Right kidney (tissue), 1 donor: Measurements from ENCODE around the gene MYCBP2.

Experiments used
- DNase-seq: peaks from one replicate; pipeline ENCODE4 v3.0.0-alpha.2; 2016

The MYCBP2 gene

DNA sequence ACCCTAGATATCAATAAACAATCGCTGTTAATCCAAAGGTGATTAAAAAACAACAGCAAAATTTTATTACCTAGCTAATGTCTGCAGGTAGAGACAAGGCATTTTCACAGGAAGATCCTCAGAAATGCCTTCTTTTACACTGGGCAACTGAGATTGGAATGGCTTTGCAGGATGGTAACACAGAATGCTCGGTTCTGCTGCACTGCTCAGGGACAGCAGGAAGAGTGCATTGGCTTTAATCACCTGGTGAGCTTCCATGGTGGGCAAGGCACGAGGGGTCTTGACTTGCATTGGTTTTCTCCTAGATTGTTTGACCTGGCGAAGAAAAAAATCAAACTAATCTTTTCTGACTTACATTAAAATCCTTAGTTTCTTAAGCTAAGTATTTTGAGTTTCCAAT lies 231.6 kb downstream of the MYCBP2 start:
- DNase-seq: no peak

DNA sequence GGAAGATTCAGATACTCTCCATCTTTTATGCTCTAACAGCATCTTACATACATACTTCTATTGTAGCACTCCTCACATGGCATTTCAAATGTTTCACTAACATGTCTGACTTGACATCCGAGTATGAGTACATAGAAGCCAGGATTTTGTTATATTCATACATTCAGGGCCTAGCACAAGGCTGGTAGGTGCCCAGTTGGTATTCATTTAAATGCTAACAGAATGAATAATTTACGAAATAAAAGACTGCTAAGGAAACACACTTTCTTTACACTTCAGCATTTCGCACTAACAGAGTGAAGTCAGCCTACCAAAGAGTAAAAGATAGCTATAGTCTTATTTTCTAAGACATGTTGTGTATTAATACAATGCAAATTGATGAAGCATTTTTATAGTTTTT lies 232.1 kb downstream of the MYCBP2 start:
- DNase-seq: no peak

DNA sequence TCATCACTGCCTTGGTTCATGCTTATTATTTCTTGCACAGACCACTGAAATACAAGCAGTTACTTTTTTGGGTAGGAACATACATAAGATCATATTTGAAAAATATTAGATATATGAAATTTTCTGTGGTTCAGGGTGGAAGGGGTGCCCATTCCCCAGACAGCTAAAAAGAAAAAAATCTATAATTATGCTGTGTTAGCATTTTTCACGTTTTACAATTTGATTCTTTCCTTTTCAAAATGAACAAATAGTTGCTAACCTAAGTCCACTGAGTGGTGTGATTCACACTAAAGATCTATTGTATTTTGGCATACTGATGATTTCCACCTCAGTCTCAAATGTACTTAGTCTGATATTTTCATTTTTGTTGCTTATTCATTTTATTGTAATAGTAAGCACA lies 233.2 kb downstream of the MYCBP2 start:
- DNase-seq: no peak

DNA sequence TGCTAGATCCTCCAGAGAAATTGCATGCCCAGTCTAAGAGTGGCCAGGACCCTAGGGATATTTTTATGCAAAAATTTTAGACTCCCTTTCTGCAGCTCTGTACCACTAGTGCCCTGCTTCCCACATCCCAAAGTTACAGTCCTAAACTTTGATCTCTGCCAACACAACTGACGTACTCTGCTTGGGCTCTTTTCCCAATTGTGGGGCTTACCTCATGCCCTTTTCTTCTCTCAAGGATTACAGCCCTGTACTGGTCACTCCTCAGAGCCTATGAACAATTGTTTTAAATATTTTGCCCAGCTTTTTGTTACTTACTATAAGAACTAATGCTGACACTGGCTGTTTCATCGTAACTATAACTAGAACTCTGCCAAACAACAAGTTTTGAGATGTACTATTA lies 242.1 kb downstream of the MYCBP2 start:
- DNase-seq: no peak

GRCh38 chr13:77079902-77080413 lies 246.9 kb downstream of the MYCBP2 start:
- no peak for DNase-seq

- no peak for DNase-seq
These were observed 259.4 kb downstream of the MYCBP2 start for GRCh38 chr13:77067519-77067918.

DNA sequence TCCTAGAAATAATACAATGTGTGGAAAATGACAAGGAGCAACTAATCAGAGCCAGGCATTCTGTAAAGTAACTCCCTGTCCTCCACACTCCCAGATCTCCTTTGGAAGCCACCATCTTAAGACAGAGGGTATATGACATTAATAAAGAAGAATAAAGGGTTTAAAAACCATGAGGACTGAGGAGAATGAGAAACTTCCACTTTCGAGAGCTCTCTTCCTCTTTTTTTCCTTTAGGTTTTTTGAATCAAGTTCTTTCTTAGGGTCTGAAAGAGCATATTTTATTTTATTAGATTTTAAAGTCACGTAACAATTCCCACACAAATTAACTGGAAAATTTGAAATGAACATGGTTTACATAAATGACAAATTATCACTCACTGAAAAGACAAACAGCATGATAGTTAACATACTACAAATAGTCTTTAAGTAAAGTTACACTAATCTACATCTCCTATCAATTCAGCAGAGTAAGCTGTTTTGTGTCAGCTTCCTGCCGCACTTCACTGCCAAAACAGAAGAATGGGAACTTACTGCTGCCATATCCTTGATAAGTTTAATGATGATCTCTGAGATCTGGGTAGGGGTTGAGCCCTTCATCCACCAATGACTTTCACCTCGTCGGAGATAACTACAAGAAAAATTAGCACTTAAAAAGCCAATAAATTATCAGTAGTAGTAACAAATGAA lies 261.3 kb downstream of the MYCBP2 start:
- DNase-seq: no peak

DNA sequence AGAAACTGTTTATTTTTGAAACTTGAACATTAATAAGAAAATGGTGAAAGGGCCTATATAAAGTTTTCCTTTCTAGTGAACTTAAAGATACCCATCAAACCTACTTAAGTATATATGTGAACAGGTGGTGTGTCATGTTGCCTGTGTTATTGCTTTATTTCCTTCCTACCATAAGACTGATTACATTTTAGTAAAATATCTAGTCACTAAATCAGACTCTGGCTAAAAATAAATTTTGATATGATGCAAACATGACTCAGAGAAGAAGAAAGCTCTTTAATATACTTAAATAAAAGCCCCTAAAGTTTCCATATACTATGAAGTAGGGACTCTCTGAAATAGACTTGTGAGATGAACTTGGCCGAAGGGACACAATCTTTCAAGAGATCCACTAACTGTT lies 264.8 kb downstream of the MYCBP2 start:
- DNase-seq: no peak

- DNase-seq: no peak
These were observed 265.5 kb downstream of the MYCBP2 start for GRCh38 chr13:77061362-77061761.

DNA sequence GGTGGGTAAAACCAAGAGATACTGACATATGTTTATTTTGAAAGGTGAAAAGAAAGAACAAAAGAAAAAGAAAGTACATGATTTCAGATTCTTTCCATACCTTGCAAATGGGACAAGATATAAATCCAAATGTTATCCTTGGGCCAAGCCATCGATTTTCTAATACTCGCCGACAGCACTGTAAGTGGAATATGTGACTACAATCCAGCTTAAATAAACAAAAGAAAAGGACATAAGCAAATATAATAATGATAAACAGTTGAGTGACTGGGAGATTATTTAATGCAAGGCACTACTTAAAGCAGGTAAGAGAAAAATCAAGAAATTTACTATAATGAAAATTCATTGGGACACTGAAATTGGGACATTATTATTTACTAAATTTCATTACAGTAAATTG lies 270.0 kb downstream of the MYCBP2 start:
- DNase-seq: no peak

- DNase-seq: no peak
These were observed 270.5 kb downstream of the MYCBP2 start for GRCh38 chr13:77056382-77056781.

- DNase-seq: no peak
These were observed 271.7 kb downstream of the MYCBP2 start for GRCh38 chr13:77055158-77055557.

DNA sequence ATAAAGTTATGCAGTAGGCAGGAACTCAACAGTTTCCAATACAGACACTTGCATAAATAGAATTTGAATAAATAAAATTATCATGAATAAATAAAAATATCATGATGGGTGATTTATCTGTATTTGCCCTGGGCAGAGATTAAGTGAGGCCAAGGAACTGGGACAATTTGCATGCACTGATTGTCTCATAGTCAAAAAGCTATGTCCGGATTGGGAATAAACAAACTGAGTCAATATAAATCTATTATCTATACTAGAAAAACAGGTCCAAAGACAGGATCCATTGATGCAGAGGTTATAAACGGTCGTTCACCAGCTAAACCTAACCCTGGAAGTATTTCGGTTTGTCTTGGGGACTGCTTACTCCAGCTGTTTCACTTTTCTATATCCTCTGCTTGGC lies 273.7 kb downstream of the MYCBP2 start:
- no peak for DNase-seq

DNA sequence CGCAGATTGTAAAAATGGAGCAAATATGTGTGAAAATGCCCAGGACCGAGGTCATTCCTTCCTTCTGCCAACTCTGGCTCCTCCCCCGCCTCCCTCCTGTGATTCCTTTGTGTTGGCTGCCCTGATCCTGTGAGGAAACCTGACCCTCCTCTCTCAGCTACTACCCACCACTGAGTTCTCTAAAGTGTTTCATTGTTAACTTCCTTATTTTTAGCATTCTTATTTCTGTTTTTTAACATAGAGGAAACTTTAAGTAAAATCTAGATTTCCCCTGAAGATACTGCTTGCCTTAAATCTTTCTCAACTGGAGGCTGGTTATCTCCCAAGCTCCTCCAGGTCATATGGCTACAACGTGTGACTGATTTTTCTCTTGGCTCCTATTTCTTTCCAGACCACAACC lies 278.2 kb downstream of the MYCBP2 start:
- DNase-seq: no peak

- DNase-seq: no peak
These were observed 279.1 kb downstream of the MYCBP2 start for GRCh38 chr13:77047649-77048343.

DNA sequence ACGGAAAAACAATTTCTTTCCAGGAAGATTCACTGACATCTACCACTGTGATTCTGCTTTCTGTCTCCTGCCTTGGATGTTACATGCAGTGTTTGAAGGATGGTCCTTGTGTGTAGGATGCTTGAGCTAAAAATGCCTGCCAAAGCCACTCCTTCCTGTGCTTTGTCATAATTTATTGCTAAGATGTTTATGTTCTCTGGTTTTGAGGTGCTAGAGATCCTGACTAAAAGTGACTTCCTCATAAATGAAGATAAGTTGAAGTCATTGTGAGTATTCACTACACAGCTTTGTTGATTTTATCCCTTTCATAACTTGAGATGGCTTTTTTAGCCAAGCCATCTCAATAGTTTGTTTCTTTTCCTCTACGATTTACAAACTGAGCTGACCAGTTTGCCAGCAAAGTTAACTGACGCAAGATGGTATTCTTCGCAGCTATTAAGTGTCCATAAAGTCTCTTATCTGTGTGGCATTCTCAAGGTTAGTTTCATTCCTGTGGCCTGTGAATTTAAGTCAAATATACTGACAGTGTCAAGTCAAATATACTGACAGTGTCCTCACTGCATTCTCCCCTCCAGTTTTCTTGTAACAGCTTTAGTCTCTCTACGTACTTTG lies 284.2 kb downstream of the MYCBP2 start:
- DNase-seq: no peak

DNA sequence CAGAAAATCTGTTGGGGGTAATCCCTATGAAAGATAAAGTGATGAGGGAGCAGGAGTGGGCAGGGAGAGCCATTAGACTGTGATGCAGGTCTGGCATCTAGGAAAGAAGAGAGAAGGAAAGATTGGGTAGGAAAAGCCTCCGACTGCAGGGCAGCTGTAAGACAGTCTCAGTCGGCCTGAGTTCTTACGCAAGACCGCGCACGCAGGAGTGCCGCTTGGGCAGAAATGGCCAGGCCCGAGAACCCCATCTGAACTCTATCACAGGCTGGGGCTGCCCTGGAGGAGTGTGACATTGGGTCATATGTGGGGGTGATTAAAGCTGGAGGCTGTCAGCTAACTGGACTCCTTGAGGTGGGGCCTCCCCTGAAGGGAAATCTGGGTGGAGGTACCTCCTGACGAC lies 286.1 kb downstream of the MYCBP2 start:
- no peak for DNase-seq

DNA sequence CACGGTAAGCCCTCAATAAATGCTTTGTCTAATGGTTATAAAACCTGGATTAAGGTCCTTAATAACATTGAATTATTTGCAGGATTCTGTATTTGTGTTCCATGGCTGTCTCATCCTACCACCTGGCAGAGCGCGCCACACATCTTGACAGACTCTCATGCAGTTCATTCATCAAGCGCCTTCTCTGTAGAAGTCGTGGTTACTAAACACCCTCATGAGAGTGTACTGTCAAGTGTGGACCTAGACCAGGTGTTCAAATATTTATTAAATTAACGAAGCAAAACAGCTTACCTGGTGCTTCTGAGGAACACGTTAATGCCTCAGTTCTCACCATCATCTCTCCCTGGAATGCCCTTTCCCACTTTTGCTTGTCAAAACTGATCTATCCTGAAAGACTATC lies 286.8 kb downstream of the MYCBP2 start:
- DNase-seq: no peak

DNA sequence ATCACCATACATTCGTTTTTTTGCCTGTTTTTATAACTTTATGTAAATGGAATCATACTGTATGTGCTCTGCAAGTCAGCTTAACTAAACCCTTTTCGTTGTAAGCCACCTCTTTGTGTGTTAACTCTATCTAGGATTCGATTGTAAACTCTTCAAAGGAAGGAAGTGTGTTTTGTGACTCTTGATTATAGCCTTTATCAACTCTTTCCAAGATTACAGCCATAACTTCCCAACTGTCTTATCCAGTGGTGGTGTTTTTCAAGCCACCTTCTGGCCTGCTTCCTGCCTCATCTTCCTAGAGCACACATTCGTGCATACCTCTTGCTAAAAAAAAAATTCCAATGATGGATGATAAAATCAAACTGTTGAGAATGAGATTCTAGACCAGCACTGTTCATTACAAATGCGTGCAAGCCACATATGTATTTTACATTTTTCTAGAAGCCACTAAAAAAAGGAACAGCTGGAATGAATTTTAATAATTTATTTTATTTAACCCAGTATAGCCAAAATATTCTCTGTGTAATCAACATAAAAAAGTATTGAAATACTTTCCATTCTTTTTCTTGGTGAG lies 287.9 kb downstream of the MYCBP2 start:
- no peak for DNase-seq

DNA sequence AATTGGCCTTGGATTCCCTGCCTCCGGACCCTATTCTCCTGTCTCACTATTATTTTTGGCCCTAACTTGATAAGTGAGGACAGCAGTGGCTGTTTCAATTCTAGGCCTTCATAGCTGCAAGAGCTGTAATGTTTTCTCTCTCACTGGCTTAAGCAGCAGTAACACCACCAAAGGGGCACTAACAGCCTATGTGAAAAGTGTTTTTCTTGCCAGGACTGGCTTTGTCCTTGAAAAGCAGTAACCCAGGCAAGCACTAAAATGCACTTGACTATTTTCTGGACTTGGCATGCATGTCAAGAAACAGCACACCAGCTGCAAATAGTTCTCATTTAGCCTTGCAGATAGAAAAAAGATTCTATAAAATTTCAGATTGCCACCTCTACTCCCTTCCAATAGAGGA lies 290.6 kb downstream of the MYCBP2 start:
- no peak for DNase-seq

DNA sequence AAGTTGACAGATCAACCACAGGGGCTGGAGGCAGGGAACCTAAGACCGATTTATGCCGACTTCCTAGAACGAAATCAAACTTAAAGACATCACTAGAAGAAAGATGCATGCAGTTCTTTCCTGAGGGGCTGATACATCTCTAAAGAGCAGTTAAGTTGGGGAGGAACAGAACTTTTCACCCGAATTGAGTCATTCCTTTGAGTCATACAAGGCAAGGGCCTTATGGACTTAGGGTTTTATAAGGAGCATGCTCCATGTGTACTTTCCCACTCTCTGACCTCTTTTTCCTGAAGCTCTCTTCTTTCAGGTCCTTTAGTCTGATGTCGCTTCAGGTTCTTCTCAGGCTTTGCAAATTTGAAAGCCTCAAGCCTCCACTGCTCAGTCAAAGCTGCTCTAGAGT lies 292.0 kb downstream of the MYCBP2 start:
- DNase-seq: no peak

GRCh38 chr13:77033717-77034302 lies 293.1 kb downstream of the MYCBP2 start:
- no peak for DNase-seq

- no peak for DNase-seq
These were observed 295.1 kb downstream of the MYCBP2 start for GRCh38 chr13:77031656-77032243.
